NCI-H1930 (cell line): ENCODE results near the gene GPC6.
"Not testable (repeated sequence)": the region's sequence is repeated elsewhere in the genome, so short reads cannot be mapped to it uniquely, and the experiment has no call there.

Source experiments
- DNase-seq, 2 experiments: peaks; one replicate each; lab custom pipeline; 2025; lab: John Stamatoyannopoulos, UW

The GPC6 gene

GRCh38 chr13:94249512-94249911 is 1022.9 kb downstream of the GPC6 start:
- DNase-seq = no peak

- no peak for DNase-seq
Observed at GRCh38 chr13:94251831-94252608, 1025.4 kb downstream of the GPC6 start.

GRCh38 chr13:94254737-94255136 is 1028.1 kb downstream of the GPC6 start:
- no peak for DNase-seq

- DNase-seq = no peak
Observed at GRCh38 chr13:94256721-94257120, 1030.1 kb downstream of the GPC6 start.

- no peak for DNase-seq
Observed at GRCh38 chr13:94259984-94260383, 1033.4 kb downstream of the GPC6 start.

- no peak for DNase-seq
Observed at GRCh38 chr13:94261163-94261562, 1034.6 kb downstream of the GPC6 start.

- no peak for DNase-seq
Observed at GRCh38 chr13:94263038-94263437, 1036.4 kb downstream of the GPC6 start.

GRCh38 chr13:94267581-94268366 is 1041.2 kb downstream of the GPC6 start:
- DNase-seq = no peak

- DNase-seq = no peak
Observed at GRCh38 chr13:94268661-94269060, 1042.1 kb downstream of the GPC6 start.

GRCh38 chr13:94269557-94269956 is 1043.0 kb downstream of the GPC6 start:
- DNase-seq = peak in 1 of 2 experiments; percentile 54

GRCh38 chr13:94270556-94270955 is 1043.9 kb downstream of the GPC6 start:
- no peak for DNase-seq

GRCh38 chr13:94272038-94272437 is 1045.4 kb downstream of the GPC6 start:
- no peak for DNase-seq

GRCh38 chr13:94280349-94280748 is 1053.7 kb downstream of the GPC6 start:
- DNase-seq = no peak

GRCh38 chr13:94280845-94281244 is 1054.2 kb downstream of the GPC6 start:
- DNase-seq = no peak

- DNase-seq = no peak
Observed at GRCh38 chr13:94286581-94286980, 1060.0 kb downstream of the GPC6 start.

- no peak for DNase-seq
Observed at GRCh38 chr13:94291631-94292322, 1065.2 kb downstream of the GPC6 start.

GRCh38 chr13:94292323-94292640 is 1065.7 kb downstream of the GPC6 start:
- no peak for DNase-seq

GRCh38 chr13:94296471-94296870 is 1069.9 kb downstream of the GPC6 start:
- no peak for DNase-seq

GRCh38 chr13:94298346-94298745 is 1071.7 kb downstream of the GPC6 start:
- no peak for DNase-seq

- DNase-seq = no peak
Observed at GRCh38 chr13:94300401-94300800, 1073.8 kb downstream of the GPC6 start.

GRCh38 chr13:94301487-94301886 is 1074.9 kb downstream of the GPC6 start:
- no peak for DNase-seq

GRCh38 chr13:94302847-94303565 is 1076.4 kb downstream of the GPC6 start:
- DNase-seq = not testable (repeated sequence)
